A673 (cell line): ENCODE data around the gene TCP11.

Source experiments
- CTCF ChIP-seq: fragments of 300-800, 200-600 bp; sonication (generic); conservative IDR thresholded peaks from 2 replicates; pipeline ENCODE4 v1.5.1; 2017; ENCODE audit warnings: low read depth, mild to moderate bottlenecking, antibody characterized with exemption, low read length, moderate library complexity, mixed read lengths
- EZH2 ChIP-seq: fragments of 200-600 bp; sonication (generic); IDR thresholded peaks from 2 replicates; pipeline ENCODE4 v1.6.1; 2017; ENCODE audit warnings: borderline replicate concordance, low read depth, mild to moderate bottlenecking, mixed read lengths, antibody characterized with exemption, low read length; ENCODE audit not compliant: poor library complexity, severe bottlenecking

DNA sequence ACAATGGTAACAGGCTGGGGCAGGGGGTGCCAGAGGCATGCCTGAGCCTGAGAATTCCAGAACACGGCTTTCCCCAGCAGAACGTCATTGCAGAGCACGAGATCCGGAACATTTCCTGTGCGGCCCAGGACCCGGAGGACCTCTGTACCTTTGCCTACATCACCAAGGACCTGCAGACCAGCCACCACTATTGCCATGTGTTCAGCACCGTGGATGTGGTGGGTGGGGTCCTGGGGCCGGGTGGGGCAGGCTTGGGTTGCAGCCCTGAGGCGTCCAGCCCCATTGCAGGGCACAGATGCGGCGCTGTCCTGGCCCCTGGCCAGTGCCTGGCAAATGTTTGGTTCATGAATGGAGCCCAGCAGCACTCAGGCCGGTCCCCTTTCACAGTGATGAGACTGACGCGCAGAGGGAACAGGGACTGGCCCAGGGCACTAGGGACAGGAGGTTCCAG lies 57.1 kb downstream of the TCP11 start:
- no peak for TF ChIP-seq CTCF
- TF ChIP-seq EZH2, result no peak
